Nephron (organoid): ENCODE data around the gene SIRT3.

ENCODE experiments used
- H3K27ac Mint-ChIP-seq, 3 experiments: 2 replicates each; pipeline ENCODE4 v1.8.0; 2020; ENCODE audit warnings: mixed read lengths in 3 of 3, mild to moderate bottlenecking in 2 of 3, moderate library complexity in 1 of 3
- H3K27me3 Mint-ChIP-seq: 2 replicates; pipeline ENCODE4 v1.8.0; 2021; ENCODE audit warnings: low read depth, mild to moderate bottlenecking, moderate library complexity, mixed read lengths
- H3K36me3 Mint-ChIP-seq: 2 replicates; pipeline ENCODE4 v1.8.0; 2020; ENCODE audit warnings: low read depth, mixed read lengths
- H3K4me1 Mint-ChIP-seq: 2 replicates; pipeline ENCODE4 v1.8.0; 2020; ENCODE audit warnings: mixed read lengths
- H3K4me3 Mint-ChIP-seq, 3 experiments: 2 replicates each; pipeline ENCODE4 v1.8.0; 2020; ENCODE audit warnings: mild to moderate bottlenecking in 3 of 3, mixed read lengths in 3 of 3, moderate library complexity in 2 of 3
- H3K9me3 Mint-ChIP-seq: 2 replicates; pipeline ENCODE4 v1.8.0; 2020; ENCODE audit warnings: mixed read lengths
- CTCF ChIP-seq, 3 experiments: fragments of 200-600 bp; sonication (generic); IDR thresholded peaks; one replicate each; pipeline ENCODE4 v1.5.0; 2021; ENCODE audit warnings: antibody characterized with exemption in 3 of 3; ENCODE audit not compliant: unreplicated experiment in 3 of 3

The SIRT3 gene

GRCh38 chr11:206002-206384, 30.1 kb downstream of the SIRT3 start:
- TF ChIP-seq CTCF (IDR thresholded peaks at IDR 0.05; ENCODE audit: unreplicated experiment in 3 of 3) = no peak
- Mint-ChIP-seq H3K9me3 (no peaks in the 10 kb centered on the region), H3K36me3 (peaks cover 25% of the 10 kb centered on the region), H3K27me3 (no peaks in the 10 kb centered on the region), H3K4me3 (peak overlapping the region; percentile 96 to 98 (median 96)), H3K4me1 (peaks cover 29% of the 10 kb centered on the region), H3K27ac (peak overlapping the region; percentile 96 to 99 (median 98))

GRCh38 chr11:205221-206001, 30.7 kb downstream of the SIRT3 start:
- Mint-ChIP-seq H3K4me3 (peak overlapping the region; percentile 96 to 98 (median 96)), H3K9me3 (no peaks in the 10 kb centered on the region), H3K27ac (peak overlapping the region in 1 of 3 experiments; percentile 96), H3K4me1 (peaks cover 29% of the 10 kb centered on the region), H3K27me3 (no peaks in the 10 kb centered on the region), H3K36me3 (peaks cover 28% of the 10 kb centered on the region)
- no peak for TF ChIP-seq CTCF (IDR thresholded peaks at IDR 0.05; ENCODE audit: unreplicated experiment in 3 of 3)

- Mint-ChIP-seq H3K36me3 (peaks cover 20% of the 10 kb centered on the region), H3K27ac (no peak overlapping the region), H3K27me3 (no peaks in the 10 kb centered on the region), H3K4me1 (peaks cover 22% of the 10 kb centered on the region), H3K9me3 (no peaks in the 10 kb centered on the region), H3K4me3 (peak overlapping the region; percentile 65 to 96 (median 76))
- no peak for TF ChIP-seq CTCF (IDR thresholded peaks at IDR 0.05; ENCODE audit: unreplicated experiment in 3 of 3)
These were observed 31.5 kb downstream of the SIRT3 start for GRCh38 chr11:204587-205109.

DNA sequence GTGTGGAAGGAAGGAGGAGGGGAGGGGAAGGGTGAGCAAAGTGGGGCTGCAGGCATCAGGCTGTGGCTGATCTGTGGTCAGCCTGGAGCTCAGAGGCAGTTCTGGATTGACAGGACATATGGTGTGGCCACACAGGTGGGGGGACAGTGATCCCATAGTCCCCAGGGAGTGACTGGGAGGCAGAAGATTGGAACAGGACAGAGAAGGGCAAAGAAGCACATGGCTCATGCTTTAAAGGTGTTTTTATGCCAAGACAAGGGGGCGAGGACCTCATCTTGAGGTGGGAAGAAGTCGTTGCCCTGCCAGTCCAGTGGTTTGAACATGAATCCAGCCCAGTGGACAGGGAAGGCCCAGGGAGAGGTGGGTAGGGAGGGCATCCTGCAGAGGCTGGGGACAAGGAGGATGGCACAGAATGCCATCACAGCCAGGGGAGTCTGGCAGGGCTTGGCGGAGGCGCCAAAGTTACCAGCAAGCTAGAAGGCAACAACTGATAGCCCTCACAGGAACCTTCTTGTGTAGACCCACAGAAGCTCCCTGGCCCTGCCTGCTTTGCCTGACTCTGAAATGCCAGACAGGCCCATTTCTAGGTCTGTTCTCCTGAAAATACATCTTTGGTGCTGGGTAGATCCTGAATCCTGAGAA, 32.1 kb downstream of the SIRT3 start:
- Mint-ChIP-seq H3K36me3 (peaks cover 19% of the 10 kb centered on the region), H3K27ac (no peak overlapping the region), H3K9me3 (no peaks in the 10 kb centered on the region), H3K4me1 (peaks cover 20% of the 10 kb centered on the region), H3K4me3 (peak overlapping the region; percentile 37 to 96 (median 71)), H3K27me3 (no peaks in the 10 kb centered on the region)
- TF ChIP-seq CTCF (IDR thresholded peaks at IDR 0.05; ENCODE audit: unreplicated experiment in 3 of 3) = no peak

- Mint-ChIP-seq H3K4me3 (peak overlapping the region; percentile 46 to 80 (median 71)), H3K27me3 (no peaks in the 10 kb centered on the region), H3K27ac (no peak overlapping the region), H3K36me3 (peaks cover 19% of the 10 kb centered on the region), H3K9me3 (no peaks in the 10 kb centered on the region), H3K4me1 (peaks cover 20% of the 10 kb centered on the region)
- TF ChIP-seq CTCF (IDR thresholded peaks at IDR 0.05; ENCODE audit: unreplicated experiment in 3 of 3) = no peak
These were observed 32.8 kb downstream of the SIRT3 start for GRCh38 chr11:203056-203944.
